HepG2 (cell line): ENCODE measurements around the gene SNX24. TPM values are rescaled to one million over a fixed set of nuclear protein-coding genes. Genes with fewer than 3 reads are reported as not detected.

Source experiments
- ATAC-seq: fragments of 200-7000 bp; cut with Tn5 transposase; 3 replicates; pipeline ENCODE4 v1.9.1; 2020; ENCODE audit warnings: mild to moderate bottlenecking, moderate library complexity
- BruUV-seq: library from RNA; stranded (reverse); fragments of 400-500 nt; replicated peaks from 2 replicates; lab custom pipeline; 2021; lab: Mats Ljungman, UMichigan
- CTCF ChIA-PET: fragments of 300-600 bp; formaldehyde crosslinking; extraction: SDS; loops from one replicate; lab custom pipeline; 2021; ENCODE audit warnings: low total read pairs, inconsistent platforms, low intra/inter-chr PET ratio; lab: Yijun Ruan, JAX
- POLR2A ChIA-PET: fragments of 350-600 bp; sonication (Branson Sonifier 250); formaldehyde crosslinking; loops from one replicate; lab custom pipeline; 2020; ENCODE audit warnings: antibody characterized with exemption, inconsistent platforms; lab: Yijun Ruan, JAX
- DNase-seq: peaks from one replicate; pipeline ENCODE4 v3.0.0-alpha.2; 2015; ENCODE audit warnings: low spot score
- FAIRE-seq: peaks from 3 replicates; lab custom pipeline; 2011; peaks lifted over from hg19 to GRCh38; lab: Jason Lieb, UNC
- H2AFZ ChIP-seq: one replicate; pipeline ENCODE4 v1.6.1; 2011; ENCODE audit warnings: low read length, inconsistent platforms
- H3K27ac ChIP-seq: fragments of 300-600 bp; 3 replicates; pipeline ENCODE4 v1.8.0; 2011; ENCODE audit warnings: mixed run types, mild to moderate bottlenecking, mixed read lengths, low read length, inconsistent platforms; ENCODE audit not compliant: insufficient read depth; ENCODE audit errors: extremely low read length
- H3K27me3 ChIP-seq, 2 experiments: fragments of 200-600 bp in 1 of 2; 2 replicates in 1 of 2; 3 replicates in 1 of 2; pipeline versions ENCODE4 v1.6.0 to v1.8.0; 2011; ENCODE audit warnings: low read length in 2 of 2, mild to moderate bottlenecking in 2 of 2, moderate library complexity in 2 of 2, inconsistent platforms in 1 of 2; ENCODE audit not compliant: insufficient read depth in 2 of 2, control insufficient read depth in 1 of 2
- H3K36me3 ChIP-seq, 2 experiments: fragments of 200-600 bp in 1 of 2; replicated peaks in 1 of 2; 2 replicates in 1 of 2; 3 replicates in 1 of 2; pipeline versions ENCODE4 v1.5.1 to v1.8.0; 2011; ENCODE audit warnings: low read length in 2 of 2, inconsistent platforms in 1 of 2; ENCODE audit not compliant: insufficient read depth in 2 of 2, control insufficient read depth in 1 of 2
- H3K4me1 ChIP-seq: 2 replicates; pipeline ENCODE4 v1.5.1; 2012; ENCODE audit warnings: low read length, inconsistent platforms; ENCODE audit not compliant: insufficient read depth
- H3K4me2 ChIP-seq: 2 replicates; pipeline ENCODE4 v1.6.0; 2011; ENCODE audit warnings: low read depth, low read length, inconsistent platforms
- H3K4me3 ChIP-seq, 3 experiments: fragments of 200-600 bp in 1 of 3; sonication (generic), shearing (Covaris generic) in 1 of 3; replicated peaks in 1 of 3; 2 replicates each; pipeline ENCODE4 v1.5.1; 2011 to 2016; ENCODE audit warnings: low read length in 3 of 3, inconsistent platforms in 2 of 3, low read depth in 2 of 3, mild to moderate bottlenecking in 2 of 3, control low read depth in 1 of 3, mixed read lengths in 1 of 3; ENCODE audit not compliant: insufficient read depth in 1 of 3
- H3K79me2 ChIP-seq: one replicate; pipeline ENCODE4 v1.6.1; 2011; ENCODE audit warnings: low read length, inconsistent platforms; ENCODE audit not compliant: insufficient read depth
- H3K9ac ChIP-seq: 2 replicates; pipeline ENCODE4 v1.6.0; 2011; ENCODE audit warnings: mild to moderate bottlenecking, low read depth, low read length, inconsistent platforms; ENCODE audit not compliant: insufficient read depth
- H3K9me3 ChIP-seq: 2 replicates; pipeline ENCODE4 v1.5.1; 2012; ENCODE audit warnings: mild to moderate bottlenecking, low read length
- H4K20me1 ChIP-seq: 2 replicates; pipeline ENCODE4 v1.6.0; 2011; ENCODE audit warnings: inconsistent platforms, mild to moderate bottlenecking, low read length, moderate library complexity; ENCODE audit not compliant: insufficient read depth
- ARID3A ChIP-seq: IDR thresholded peaks from 2 replicates; pipeline ENCODE4 v1.6.1; 2012; ENCODE audit warnings: low read depth, low read length, improper control_type of control experiment
- EHMT2 ChIP-seq: fragments of 200-600 bp; sonication (generic); IDR thresholded peaks from 2 replicates; pipeline ENCODE4 v1.7.0; 2017; ENCODE audit warnings: antibody characterized with exemption, low read depth, low read length, borderline replicate concordance
- GTF2F1 ChIP-seq: fragments of 150-350 bp; IDR thresholded peaks from 2 replicates; pipeline ENCODE4 v1.6.1; 2014; ENCODE audit warnings: low read length
- GTF3A ChIP-seq: sonication (generic); formaldehyde crosslinking; conservative IDR thresholded peaks from 2 replicates; pipeline ENCODE4 v1.4.0; 2020; ENCODE audit warnings: mild to moderate bottlenecking, missing genetic modification reagents
- KAT8 ChIP-seq: IDR thresholded peaks from 2 replicates; pipeline ENCODE4 v1.6.1; 2016; ENCODE audit warnings: missing genetic modification reagents, missing compliant biosample characterization
- MXI1 ChIP-seq: IDR thresholded peaks from 3 replicates; pipeline ENCODE4 v1.6.1; 2012; ENCODE audit warnings: low read depth, low read length, inconsistent platforms, borderline replicate concordance
- SIX1 ChIP-seq: sonication (generic); formaldehyde crosslinking; IDR thresholded peaks from 2 replicates; pipeline ENCODE4 v1.4.0; 2020; ENCODE audit warnings: missing genetic modification reagents, borderline replicate concordance
- SMC3 ChIP-seq: IDR thresholded peaks from 2 replicates; pipeline ENCODE4 v1.6.1; 2011; ENCODE audit warnings: low read length, improper control_type of control experiment
- SOX6 ChIP-seq, 2 experiments: fragments of 450-650 bp in 1 of 2; sonication (generic) in 1 of 2; formaldehyde crosslinking in 1 of 2; IDR thresholded peaks; 2 replicates each; pipeline versions ENCODE4 v1.4.0 to v1.6.1; 2017 to 2020; ENCODE audit warnings: antibody characterized with exemption in 1 of 2, mild to moderate bottlenecking in 1 of 2, missing genetic modification reagents in 1 of 2
- SPEN ChIP-seq: sonication (generic); formaldehyde crosslinking; IDR thresholded peaks from 2 replicates; pipeline ENCODE4 v1.5.1; 2020; ENCODE audit warnings: low read depth, mild to moderate bottlenecking, missing genetic modification reagents
- ZNF18 ChIP-seq: sonication (generic); formaldehyde crosslinking; IDR thresholded peaks from 2 replicates; pipeline ENCODE4 v1.8.0; 2022; ENCODE audit warnings: mild to moderate bottlenecking, missing genetic modification reagents; ENCODE audit not compliant: insufficient replicate concordance
- ZNF256 ChIP-seq: sonication (generic); formaldehyde crosslinking; conservative IDR thresholded peaks from 2 replicates; pipeline ENCODE4 v1.4.0; 2020; ENCODE audit warnings: missing genetic modification reagents
- ZNF549 ChIP-seq: sonication (generic); formaldehyde crosslinking; IDR thresholded peaks from 2 replicates; pipeline ENCODE4 v1.5.0; 2020; ENCODE audit warnings: missing genetic modification reagents
- ZNF841 ChIP-seq: sonication (generic); formaldehyde crosslinking; IDR thresholded peaks from 2 replicates; pipeline ENCODE4 v1.8.1; 2023; ENCODE audit warnings: missing genetic modification reagents, borderline replicate concordance
- WGBS: methylation state at CpG from one replicate; pipeline ENCODE4 v1.1.6; 2017; ENCODE audit warnings: low lambda C conversion rate; 5-methylcytosine and 5-hydroxymethylcytosine counted together
- in situ Hi-C: cut with HindIII; loops from 2 replicates; pipeline ENCODE4 v1.10.0; 2017; ENCODE audit warnings: low pct_unique_long_range_greater_than_20kb; ENCODE audit not compliant: extremely low pct_ligation_motif_present
- intact Hi-C: fragments of 100-400 bp; cut with micrococcal nuclease; formaldehyde crosslinking; loops from one replicate; pipeline ENCODE4 v1.10.0; 2022; ENCODE audit not compliant: unreplicated experiment
- polyA plus RNA-seq, 8 experiments: library from polyadenylated mRNA; depleted of rRNA in 3 of 8; stranded (reverse) in 7 of 8; unstranded in 1 of 8; fragments of >200 nt; fragmentation: Illumina TruSeq in 4 of 8; extraction: Trizol in 4 of 8; gene quantifications; 2 replicates each; pipeline versions ENCODE4 v1.2.1 to v1.2.3, GENCODE V29; 2011 to 2016; ENCODE audit warnings: low read depth in 4 of 8, missing spikeins in 1 of 8, mixed read lengths in 1 of 8; ENCODE audit not compliant: insufficient read depth in 1 of 8
- total RNA-seq, 5 experiments: library from RNA; depleted of rRNA; stranded (reverse); fragments of >200 nt; fragmentation: Illumina TruSeq; extraction: Trizol; gene quantifications; 2 replicates each; pipeline ENCODE4 v1.2.3, GENCODE V29; 2016; ENCODE audit warnings: low read depth in 1 of 5
- TF ChIP-seq, protein P1 (sequence below): sonication (generic); formaldehyde crosslinking; IDR thresholded peaks from 2 replicates; pipeline ENCODE4 v1.8.1; 2022; ENCODE audit warnings: low read depth, mild to moderate bottlenecking, missing genetic modification reagents
- TF ChIP-seq, protein P2 (sequence below): sonication (generic); formaldehyde crosslinking; IDR thresholded peaks from 2 replicates; pipeline ENCODE4 v1.5.1; 2020; ENCODE audit warnings: missing genetic modification reagents, mild to moderate bottlenecking, borderline replicate concordance

Gene SNX24
- total and polyA plus RNA-seq, 2 of the 13 experiments (the other 11 are each of a cell fraction or from before 2014, with no cell fraction given), result 7.2 to 23.7 TPM

GRCh38 chr5:122919969-122920368, 74.6 kb downstream of the SNX24 start:
- ChIA-PET POLR2A (no interaction called here), CTCF (no interaction called here)
- 68% methylated on average over 1 of the region's 1 CpG for WGBS
- Histone ChIP-seq H2AFZ (no peak overlapping the region), H3K27ac (no peak overlapping the region), H3K27me3 (no peaks in the 10 kb centered on the region), H3K4me3 (no peak overlapping the region), H4K20me1 (no peaks in the 10 kb centered on the region), H3K9me3 (no peaks in the 10 kb centered on the region), H3K36me3 (no peaks in the 10 kb centered on the region), H3K79me2 (no peaks in the 10 kb centered on the region), H3K9ac (no peak overlapping the region), H3K4me1 (peaks cover 21% of the 10 kb centered on the region), H3K4me2 (no peak overlapping the region)
- in situ Hi-C loops (no loop called here), intact Hi-C loops (no loop called here)
- BruUV-seq, result no TSS peak
- DNase-seq (no peak), FAIRE-seq (no peak), ATAC-seq (no peak)
- no peak for TF ChIP-seq ZNF841 (CRISPR knock-in tag)
- TF ChIP-seq MXI1, result no peak
- no peak for TF ChIP-seq ZNF256 (CRISPR knock-in tag)
- no peak for TF ChIP-seq SPEN
- TF ChIP-seq, protein P1, sequence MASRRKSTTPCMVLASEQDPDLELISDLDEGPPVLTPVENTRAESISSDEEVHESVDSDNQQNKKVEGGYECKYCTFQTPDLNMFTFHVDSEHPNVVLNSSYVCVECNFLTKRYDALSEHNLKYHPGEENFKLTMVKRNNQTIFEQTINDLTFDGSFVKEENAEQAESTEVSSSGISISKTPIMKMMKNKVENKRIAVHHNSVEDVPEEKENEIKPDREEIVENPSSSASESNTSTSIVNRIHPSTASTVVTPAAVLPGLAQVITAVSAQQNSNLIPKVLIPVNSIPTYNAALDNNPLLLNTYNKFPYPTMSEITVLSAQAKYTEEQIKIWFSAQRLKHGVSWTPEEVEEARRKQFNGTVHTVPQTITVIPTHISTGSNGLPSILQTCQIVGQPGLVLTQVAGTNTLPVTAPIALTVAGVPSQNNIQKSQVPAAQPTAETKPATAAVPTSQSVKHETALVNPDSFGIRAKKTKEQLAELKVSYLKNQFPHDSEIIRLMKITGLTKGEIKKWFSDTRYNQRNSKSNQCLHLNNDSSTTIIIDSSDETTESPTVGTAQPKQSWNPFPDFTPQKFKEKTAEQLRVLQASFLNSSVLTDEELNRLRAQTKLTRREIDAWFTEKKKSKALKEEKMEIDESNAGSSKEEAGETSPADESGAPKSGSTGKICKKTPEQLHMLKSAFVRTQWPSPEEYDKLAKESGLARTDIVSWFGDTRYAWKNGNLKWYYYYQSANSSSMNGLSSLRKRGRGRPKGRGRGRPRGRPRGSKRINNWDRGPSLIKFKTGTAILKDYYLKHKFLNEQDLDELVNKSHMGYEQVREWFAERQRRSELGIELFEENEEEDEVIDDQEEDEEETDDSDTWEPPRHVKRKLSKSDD (CRISPR knock-in tag), result no peak
- no peak for TF ChIP-seq SIX1 (CRISPR knock-in tag)
- no peak for TF ChIP-seq GTF2F1
- TF ChIP-seq GTF3A, result no peak
- no peak for TF ChIP-seq SMC3
- no peak for TF ChIP-seq KAT8 (CRISPR knock-in tag)
- TF ChIP-seq SOX6 (IDR thresholded peaks at IDR 0.05), result no peak
- TF ChIP-seq SOX6 (CRISPR knock-in tag; IDR thresholded peaks at IDR 0.05), result no peak
- TF ChIP-seq ARID3A, result no peak
- TF ChIP-seq ZNF549 (CRISPR knock-in tag), result no peak
- TF ChIP-seq, protein P2, sequence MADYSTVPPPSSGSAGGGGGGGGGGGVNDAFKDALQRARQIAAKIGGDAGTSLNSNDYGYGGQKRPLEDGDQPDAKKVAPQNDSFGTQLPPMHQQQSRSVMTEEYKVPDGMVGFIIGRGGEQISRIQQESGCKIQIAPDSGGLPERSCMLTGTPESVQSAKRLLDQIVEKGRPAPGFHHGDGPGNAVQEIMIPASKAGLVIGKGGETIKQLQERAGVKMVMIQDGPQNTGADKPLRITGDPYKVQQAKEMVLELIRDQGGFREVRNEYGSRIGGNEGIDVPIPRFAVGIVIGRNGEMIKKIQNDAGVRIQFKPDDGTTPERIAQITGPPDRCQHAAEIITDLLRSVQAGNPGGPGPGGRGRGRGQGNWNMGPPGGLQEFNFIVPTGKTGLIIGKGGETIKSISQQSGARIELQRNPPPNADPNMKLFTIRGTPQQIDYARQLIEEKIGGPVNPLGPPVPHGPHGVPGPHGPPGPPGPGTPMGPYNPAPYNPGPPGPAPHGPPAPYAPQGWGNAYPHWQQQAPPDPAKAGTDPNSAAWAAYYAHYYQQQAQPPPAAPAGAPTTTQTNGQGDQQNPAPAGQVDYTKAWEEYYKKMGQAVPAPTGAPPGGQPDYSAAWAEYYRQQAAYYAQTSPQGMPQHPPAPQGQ (CRISPR knock-in tag), result no peak
- no peak for TF ChIP-seq ZNF18
- no peak for TF ChIP-seq EHMT2
